Keratinocyte (primary cell): ENCODE data around the gene THAP11. TPM values are rescaled to one million over a fixed set of nuclear protein-coding genes. Genes with fewer than 3 reads are reported as not detected.

ENCODE experiments used
- DNase-seq: peaks from one replicate; pipeline ENCODE4 v3.0.0-alpha.2; 2011; ENCODE audit warnings: low read depth, missing footprints, low spot score
- FAIRE-seq: peaks from 2 replicates; lab custom pipeline; 2011; peaks lifted over from hg19 to GRCh38; lab: Jason Lieb, UNC
- H2AFZ ChIP-seq: 2 replicates; pipeline ENCODE4 v1.6.0; 2012; ENCODE audit warnings: low read length, control low read depth, inconsistent platforms; ENCODE audit not compliant: control insufficient read depth
- H3K27ac ChIP-seq: 2 replicates; pipeline ENCODE4 v1.5.1; 2011; ENCODE audit warnings: low read length; ENCODE audit not compliant: control insufficient read depth, insufficient read depth
- H3K27me3 ChIP-seq: 3 replicates; pipeline ENCODE4 v1.6.0; 2011; ENCODE audit warnings: low read length; ENCODE audit not compliant: control insufficient read depth, insufficient read depth; ENCODE audit errors: extremely low read depth
- H3K36me3 ChIP-seq, 2 experiments: 2 replicates in 1 of 2; 3 replicates in 1 of 2; pipeline ENCODE4 v1.5.1; 2011; ENCODE audit warnings: low read length in 2 of 2, mild to moderate bottlenecking in 1 of 2; ENCODE audit not compliant: control insufficient read depth in 2 of 2, insufficient read depth in 2 of 2; ENCODE audit errors: extremely low read depth in 1 of 2
- H3K4me1 ChIP-seq: 3 replicates; pipeline ENCODE4 v1.5.1; 2011; ENCODE audit warnings: low read length; ENCODE audit not compliant: control insufficient read depth, insufficient read depth; ENCODE audit errors: extremely low read depth
- H3K4me2 ChIP-seq: 3 replicates; pipeline ENCODE4 v1.6.0; 2011; ENCODE audit warnings: low read depth, low read length; ENCODE audit not compliant: control insufficient read depth, insufficient read depth; ENCODE audit errors: extremely low read depth
- H3K4me3 ChIP-seq, 3 experiments: fragments of 200-600 bp in 1 of 3; sonication (generic) in 1 of 3; 2 replicates in 2 of 3; 3 replicates in 1 of 3; pipeline ENCODE4 v1.5.1; 2011 to 2016; ENCODE audit warnings: low read length in 3 of 3, mild to moderate bottlenecking in 3 of 3, control low read depth in 2 of 3, inconsistent platforms in 1 of 3, low read depth in 1 of 3, mixed read lengths in 1 of 3, mixed run types in 1 of 3, moderate library complexity in 1 of 3; ENCODE audit not compliant: control insufficient read depth in 2 of 3, insufficient read depth in 2 of 3; ENCODE audit errors: extremely low read depth in 1 of 3
- H3K79me2 ChIP-seq: 2 replicates; pipeline ENCODE4 v1.6.0; 2012; ENCODE audit warnings: low read length; ENCODE audit not compliant: control insufficient read depth, insufficient read depth
- H3K9ac ChIP-seq: 3 replicates; pipeline ENCODE4 v1.6.0; 2011; ENCODE audit warnings: low read length; ENCODE audit not compliant: control insufficient read depth, insufficient read depth; ENCODE audit errors: extremely low read depth
- H3K9me1 ChIP-seq: 3 replicates; pipeline ENCODE4 v1.6.0; 2011; ENCODE audit warnings: low read length; ENCODE audit not compliant: control insufficient read depth, insufficient read depth; ENCODE audit errors: extremely low read depth
- H3K9me3 ChIP-seq: 2 replicates; pipeline ENCODE4 v1.5.1; 2012; ENCODE audit warnings: low read depth, low read length; ENCODE audit not compliant: control insufficient read depth
- H4K20me1 ChIP-seq: 3 replicates; pipeline ENCODE4 v1.6.0; 2011; ENCODE audit warnings: low read length; ENCODE audit not compliant: control insufficient read depth, insufficient read depth; ENCODE audit errors: extremely low read depth
- EZH2 ChIP-seq: IDR thresholded peaks from one replicate; pipeline ENCODE4 v1.6.1; 2012; ENCODE audit warnings: inconsistent platforms, mild to moderate bottlenecking, low read length, moderate library complexity
- dilution Hi-C: fragments of 300-500 bp; cut with MboI; formaldehyde crosslinking; loops from one replicate; pipeline ENCODE4 v1.7.0; 2020; ENCODE audit warnings: low sequenced_read_pairs; ENCODE audit not compliant: extremely low pct_ligation_motif_present
- polyA plus RNA-seq, 5 experiments: library from polyadenylated mRNA; depleted of rRNA in 3 of 5; stranded (reverse) in 3 of 5; stranded (forward) in 1 of 5; unstranded in 1 of 5; fragments of >200 nt; gene quantifications; 1 replicate in 1 of 5; 2 replicates in 3 of 5; 3 replicates in 1 of 5; pipeline versions ENCODE4 v1.2.1 to v1.2.3, GENCODE V29; 2011 to 2012; ENCODE audit warnings: missing spikeins in 2 of 5, low read depth in 1 of 5, low replicate concordance in 1 of 5
- TF ChIP-seq, protein P1 (sequence below), 3 experiments: IDR thresholded peaks in 1 of 3; conservative IDR thresholded peaks in 1 of 3; optimal IDR thresholded peaks in 1 of 3; 2 replicates in 2 of 3; 3 replicates in 1 of 3; pipeline versions ENCODE3 to v1.5.1; 2011; ENCODE audit warnings: low read length in 3 of 3, mild to moderate bottlenecking in 3 of 3, moderate library complexity in 2 of 3, control low read depth in 1 of 3, inconsistent platforms in 1 of 3; ENCODE audit not compliant: insufficient read depth in 2 of 3; ENCODE audit errors: extremely low read depth in 1 of 3

THAP11 gene
- polyA plus RNA-seq, 1 donor (not counting 4 experiments of a cell fraction or from before 2014, with no cell fraction given): 11.8 TPM

DNA sequence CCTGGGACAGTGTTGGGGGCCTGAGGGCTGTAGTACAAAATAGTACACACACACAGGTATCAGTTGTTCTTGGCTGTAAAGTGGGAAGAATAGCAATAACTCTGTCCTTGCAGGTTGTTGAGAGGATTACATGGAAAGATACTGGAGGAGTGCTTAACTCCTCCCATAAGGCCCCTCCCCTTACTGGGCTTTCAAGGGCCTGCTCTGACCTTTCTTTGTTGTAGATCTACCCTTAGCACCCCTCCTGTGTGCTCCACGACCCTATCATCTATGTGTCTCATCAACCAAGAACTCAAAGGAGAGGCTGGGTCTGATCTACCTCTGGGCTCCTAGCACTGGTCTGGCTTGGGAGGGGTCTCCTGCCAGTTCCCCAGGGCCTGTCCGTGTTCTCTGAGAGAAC is 22.5 kb downstream of the THAP11 start:
- H3K4me2 ChIP-seq: no peak overlapping the region
- H3K4me1 ChIP-seq: peaks cover 18% of the 10 kb centered on the region
- peaks cover 5% of the 10 kb centered on the region for H3K9me1 ChIP-seq
- no peak overlapping the region for H3K27ac ChIP-seq
- H3K27me3 ChIP-seq: no peaks in the 10 kb centered on the region
- dilution Hi-C loops: no loop called here
- DNase-seq (no peak), FAIRE-seq (no peak)
- peaks cover 28 to 54% of the 10 kb centered on the region in 2 experiments for H3K36me3 ChIP-seq
- no peak overlapping the region for H3K9ac ChIP-seq
- no peak overlapping the region for H2AFZ ChIP-seq
- H3K79me2 ChIP-seq: peaks cover 54% of the 10 kb centered on the region
- no peak overlapping the region for H3K4me3 ChIP-seq
- no peaks in the 10 kb centered on the region for H3K9me3 ChIP-seq
- TF ChIP-seq, protein P1, sequence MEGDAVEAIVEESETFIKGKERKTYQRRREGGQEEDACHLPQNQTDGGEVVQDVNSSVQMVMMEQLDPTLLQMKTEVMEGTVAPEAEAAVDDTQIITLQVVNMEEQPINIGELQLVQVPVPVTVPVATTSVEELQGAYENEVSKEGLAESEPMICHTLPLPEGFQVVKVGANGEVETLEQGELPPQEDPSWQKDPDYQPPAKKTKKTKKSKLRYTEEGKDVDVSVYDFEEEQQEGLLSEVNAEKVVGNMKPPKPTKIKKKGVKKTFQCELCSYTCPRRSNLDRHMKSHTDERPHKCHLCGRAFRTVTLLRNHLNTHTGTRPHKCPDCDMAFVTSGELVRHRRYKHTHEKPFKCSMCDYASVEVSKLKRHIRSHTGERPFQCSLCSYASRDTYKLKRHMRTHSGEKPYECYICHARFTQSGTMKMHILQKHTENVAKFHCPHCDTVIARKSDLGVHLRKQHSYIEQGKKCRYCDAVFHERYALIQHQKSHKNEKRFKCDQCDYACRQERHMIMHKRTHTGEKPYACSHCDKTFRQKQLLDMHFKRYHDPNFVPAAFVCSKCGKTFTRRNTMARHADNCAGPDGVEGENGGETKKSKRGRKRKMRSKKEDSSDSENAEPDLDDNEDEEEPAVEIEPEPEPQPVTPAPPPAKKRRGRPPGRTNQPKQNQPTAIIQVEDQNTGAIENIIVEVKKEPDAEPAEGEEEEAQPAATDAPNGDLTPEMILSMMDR (optimal IDR thresholded peaks at IDR 0.05 in 1 of 3, IDR thresholded peaks at IDR 0.05 in 1 of 3, conservative IDR thresholded peaks at IDR 0.05 in 1 of 3; ENCODE audit: extremely low read depth in 1 of 3, insufficient read depth in 2 of 3, low read length in 3 of 3): no peak
- TF ChIP-seq EZH2: no peak
- peaks cover 27% of the 10 kb centered on the region for H4K20me1 ChIP-seq

DNA sequence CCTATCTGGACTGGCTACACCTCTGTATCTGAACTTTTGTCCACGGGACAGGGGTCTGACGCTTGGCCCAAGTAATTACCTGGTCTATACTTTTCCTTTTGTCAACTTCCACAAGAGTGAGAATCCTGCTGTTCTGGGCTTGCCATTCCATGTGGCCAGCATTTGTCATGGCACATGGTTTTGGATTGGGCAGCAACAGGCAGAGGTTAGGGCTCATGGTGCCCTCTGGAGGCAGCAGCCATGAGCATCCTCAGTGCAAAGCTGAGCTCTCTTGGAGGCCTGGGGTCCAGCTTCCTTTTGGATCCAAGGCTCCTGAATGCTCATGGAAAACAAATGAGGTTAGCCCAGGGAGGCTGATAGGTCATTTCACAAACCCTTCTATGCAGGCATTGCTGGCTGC is 23.2 kb downstream of the THAP11 start:
- FAIRE-seq: no peak

More for the DNA sequence above, 23.2 kb downstream of the THAP11 start:
- Histone ChIP-seq H3K9me1 (peaks cover 5% of the 10 kb centered on the region), H3K4me2 (no peak overlapping the region), H3K4me3 (no peak overlapping the region), H3K27ac (no peak overlapping the region), H3K79me2 (peaks cover 49% of the 10 kb centered on the region), H4K20me1 (peaks cover 27% of the 10 kb centered on the region), H3K9me3 (no peaks in the 10 kb centered on the region), H3K4me1 (peaks cover 24% of the 10 kb centered on the region), H2AFZ (no peak overlapping the region), H3K36me3 (peaks cover 31 to 60% of the 10 kb centered on the region in 2 experiments), H3K9ac (no peak overlapping the region), H3K27me3 (no peaks in the 10 kb centered on the region)
- DNase-seq: no peak
- TF ChIP-seq EZH2: no peak
- TF ChIP-seq, protein P1 (optimal IDR thresholded peaks at IDR 0.05 in 1 of 3, IDR thresholded peaks at IDR 0.05 in 1 of 3, conservative IDR thresholded peaks at IDR 0.05 in 1 of 3; ENCODE audit: extremely low read depth in 1 of 3, insufficient read depth in 2 of 3, low read length in 3 of 3): peak; percentile 60 to 72 (median 61)
- dilution Hi-C loops: no loop called here
